ENCODE measurements around the gene CIAO2B. TPM values are rescaled to one million over a fixed set of nuclear protein-coding genes. Genes with fewer than 3 reads are reported as not detected.
"Not testable (repeated sequence)": the region's sequence is repeated elsewhere in the genome, so short reads cannot be mapped to it uniquely, and the experiment has no call there.

The CIAO2B gene
- total RNA-seq, 1 donor from 2014 or later, result 89.4 TPM

DNA sequence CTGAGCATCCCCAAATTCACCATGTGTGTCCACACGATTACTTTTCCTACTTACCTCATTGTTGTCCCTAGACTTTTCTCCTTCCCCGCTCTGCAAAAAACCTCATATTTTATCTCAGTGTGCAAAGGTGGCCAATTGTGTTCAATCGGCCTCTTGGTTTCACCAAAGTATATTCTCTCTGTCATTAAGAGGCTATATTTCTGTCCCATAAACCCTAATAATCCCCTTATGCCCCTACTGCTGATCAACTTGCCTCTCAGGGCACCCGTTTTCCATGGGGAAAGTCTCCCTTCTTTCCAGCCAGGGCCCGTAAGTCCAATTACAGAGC is 12.7 kb upstream of the CIAO2B start:
- peaks cover 5% of the 10 kb centered on the region for H3K9me3 Mint-ChIP-seq (ENCODE audit: unreplicated experiment)
- H3K27ac Mint-ChIP-seq (ENCODE audit: unreplicated experiment), result no peak overlapping the region
- no peak for TF ChIP-seq CTCF (IDR thresholded peaks at IDR 0.05; ENCODE audit: partially characterized antibody, unreplicated experiment)
- H3K4me3 Mint-ChIP-seq (ENCODE audit: unreplicated experiment), result peak overlapping the region; percentile 4
- H3K27me3 Mint-ChIP-seq (ENCODE audit: unreplicated experiment), result peaks cover 4% of the 10 kb centered on the region
- H3K36me3 Mint-ChIP-seq (ENCODE audit: unreplicated experiment), result no peaks in the 10 kb centered on the region
- DNase-seq, result no peak
- H3K4me1 Mint-ChIP-seq (ENCODE audit: low read depth, unreplicated experiment), result peaks cover 8% of the 10 kb centered on the region

GRCh38 chr16:66946541-66946940 is 12.3 kb upstream of the CIAO2B start:
- no peaks in the 10 kb centered on the region for H3K36me3 Mint-ChIP-seq (ENCODE audit: unreplicated experiment)
- peak overlapping the region; percentile 4 for H3K4me3 Mint-ChIP-seq (ENCODE audit: unreplicated experiment)
- peaks cover 2% of the 10 kb centered on the region for H3K9me3 Mint-ChIP-seq (ENCODE audit: unreplicated experiment)
- TF ChIP-seq CTCF (IDR thresholded peaks at IDR 0.05; ENCODE audit: partially characterized antibody, unreplicated experiment), result no peak
- no peak for DNase-seq
- H3K27me3 Mint-ChIP-seq (ENCODE audit: unreplicated experiment), result peaks cover 4% of the 10 kb centered on the region
- H3K4me1 Mint-ChIP-seq (ENCODE audit: low read depth, unreplicated experiment), result peaks cover 8% of the 10 kb centered on the region
- no peak overlapping the region for H3K27ac Mint-ChIP-seq (ENCODE audit: unreplicated experiment)

GRCh38 chr16:66945939-66946338 is 11.7 kb upstream of the CIAO2B start:
- Mint-ChIP-seq H3K27me3 (ENCODE audit: unreplicated experiment) (peaks cover 4% of the 10 kb centered on the region), H3K9me3 (ENCODE audit: unreplicated experiment) (peaks cover 2% of the 10 kb centered on the region), H3K4me1 (ENCODE audit: low read depth, unreplicated experiment) (peaks cover 8% of the 10 kb centered on the region), H3K36me3 (ENCODE audit: unreplicated experiment) (no peaks in the 10 kb centered on the region), H3K27ac (ENCODE audit: unreplicated experiment) (no peak overlapping the region), H3K4me3 (ENCODE audit: unreplicated experiment) (no peak overlapping the region)
- DNase-seq, result no peak
- no peak for TF ChIP-seq CTCF (IDR thresholded peaks at IDR 0.05; ENCODE audit: partially characterized antibody, unreplicated experiment)

GRCh38 chr16:66944971-66945370 is 10.8 kb upstream of the CIAO2B start:
- H3K9me3 Mint-ChIP-seq (ENCODE audit: unreplicated experiment); H3K4me1 Mint-ChIP-seq (ENCODE audit: low read depth, unreplicated experiment); H3K36me3 Mint-ChIP-seq (ENCODE audit: unreplicated experiment); H3K27me3 Mint-ChIP-seq (ENCODE audit: unreplicated experiment); DNase-seq; H3K27ac Mint-ChIP-seq (ENCODE audit: unreplicated experiment); H3K4me3 Mint-ChIP-seq (ENCODE audit: unreplicated experiment): not testable (repeated sequence)

DNA sequence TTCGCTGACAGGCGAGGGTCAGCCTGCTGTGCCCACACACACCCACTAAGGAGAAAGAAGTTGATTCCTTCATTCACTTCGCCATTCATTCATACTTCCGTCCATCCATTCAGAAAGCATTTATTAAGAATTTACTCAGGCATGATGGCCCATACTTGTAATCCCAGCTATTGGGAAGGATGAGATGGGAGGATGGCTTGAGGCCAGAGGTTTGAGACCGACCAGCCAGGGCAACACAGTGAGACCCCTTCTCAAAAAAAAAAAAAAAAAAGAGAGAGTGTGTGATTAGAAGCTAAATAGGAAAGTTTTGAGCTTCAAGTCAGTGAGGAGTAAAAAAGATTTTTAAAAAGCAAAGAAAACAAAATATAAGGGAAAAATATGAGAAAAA is 9.8 kb upstream of the CIAO2B start:
- Mint-ChIP-seq H3K36me3 (ENCODE audit: unreplicated experiment) (no peaks in the 10 kb centered on the region), H3K4me3 (ENCODE audit: unreplicated experiment) (no peak overlapping the region), H3K4me1 (ENCODE audit: low read depth, unreplicated experiment) (peaks cover 6% of the 10 kb centered on the region), H3K27ac (ENCODE audit: unreplicated experiment) (no peak overlapping the region), H3K27me3 (ENCODE audit: unreplicated experiment) (peaks cover 4% of the 10 kb centered on the region), H3K9me3 (ENCODE audit: unreplicated experiment) (peaks cover 1% of the 10 kb centered on the region)
- TF ChIP-seq CTCF (IDR thresholded peaks at IDR 0.05; ENCODE audit: partially characterized antibody, unreplicated experiment), result no peak
- no peak for DNase-seq

All from glutamatergic neuron (in vitro differentiated cells).